ENCODE measurements around the gene GREB1.

The GREB1 gene

GRCh38 chr2:11512431-11512830 lies 21.4 kb upstream of the GREB1 start:
- DNase-seq (ENCODE audit: low read depth in 2 of 2): no peak

- DNase-seq (ENCODE audit: low read depth in 2 of 2): no peak
Measured at GRCh38 chr2:11513319-11513718, 20.5 kb upstream of the GREB1 start.

DNA sequence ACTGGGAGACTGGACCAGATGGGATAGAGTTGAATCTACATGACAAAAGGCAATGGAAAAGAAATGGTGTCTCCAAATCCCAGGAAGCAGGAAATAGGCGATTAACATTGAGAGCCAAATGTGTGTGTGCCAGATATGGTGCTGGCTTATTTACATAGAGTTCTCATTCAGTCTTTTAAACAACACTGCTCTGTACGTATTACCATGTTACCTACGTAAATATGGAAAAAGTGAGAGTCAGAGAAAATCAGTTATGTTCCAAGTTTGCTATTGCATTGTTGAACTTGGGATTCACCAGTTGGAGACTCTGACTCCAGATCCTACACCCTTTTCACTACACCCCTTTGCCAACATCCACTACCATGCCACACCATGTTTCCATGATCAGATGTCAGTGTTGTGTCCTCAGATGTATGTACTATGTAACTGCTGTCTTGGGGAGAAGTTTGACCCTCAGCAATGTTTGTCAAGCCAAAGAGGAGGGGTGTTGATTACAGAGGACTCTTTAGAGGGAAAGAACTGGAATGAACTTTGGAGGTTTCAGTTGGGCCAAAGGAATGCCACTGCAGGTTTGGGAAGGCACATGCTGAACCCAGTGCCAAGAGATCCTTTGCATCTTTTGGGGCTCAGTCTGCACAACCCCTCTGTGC lies 19.6 kb upstream of the GREB1 start:
- no peak for DNase-seq (ENCODE audit: low read depth in 2 of 2)

DNA sequence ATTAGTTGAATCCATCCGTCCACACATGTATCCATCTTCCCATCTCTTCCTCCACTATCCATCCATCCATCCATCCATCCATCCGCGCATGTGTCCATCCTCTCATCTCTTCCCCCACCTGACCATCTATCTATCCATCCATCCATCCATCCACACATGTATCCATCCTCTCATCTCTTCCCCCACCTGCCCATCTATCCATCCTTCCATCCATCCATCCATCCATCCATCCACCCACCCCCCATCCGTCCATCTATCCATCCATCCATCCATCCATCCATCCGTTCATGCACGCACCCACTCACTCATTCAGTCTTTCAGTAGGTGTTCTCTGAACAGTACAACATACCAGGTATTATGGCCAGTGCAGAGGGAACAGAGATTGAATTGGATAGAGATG lies 18.9 kb upstream of the GREB1 start:
- no peak for DNase-seq (ENCODE audit: low read depth in 2 of 2)

DNA sequence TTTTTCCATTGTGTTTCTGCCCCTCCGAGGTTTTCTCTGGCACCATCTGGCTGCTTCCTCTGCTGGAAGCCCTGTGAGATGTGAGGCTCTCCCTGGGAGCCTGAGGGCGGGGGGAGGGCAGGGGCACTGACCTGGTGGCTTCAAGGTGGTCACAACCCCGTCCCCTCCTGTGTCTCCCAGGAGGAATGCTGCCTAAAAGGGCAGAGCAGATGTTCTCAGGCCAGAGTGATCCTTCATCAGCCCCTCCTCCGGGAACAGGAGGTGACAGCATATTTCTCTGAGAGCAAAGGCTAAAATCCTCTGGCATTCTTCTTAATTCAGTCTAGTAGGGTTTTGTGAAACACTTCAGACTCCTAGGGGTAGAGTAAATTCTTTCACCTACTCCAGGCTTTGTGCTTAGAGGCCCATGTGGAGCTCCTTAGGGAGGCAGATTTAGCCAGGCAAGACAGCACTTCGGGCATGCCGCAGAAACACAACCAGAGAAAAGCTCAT lies 18.3 kb upstream of the GREB1 start:
- DNase-seq (ENCODE audit: low read depth in 2 of 2): no peak

- DNase-seq (ENCODE audit: low read depth in 2 of 2): no peak
Measured at GRCh38 chr2:11516984-11517648, 16.7 kb upstream of the GREB1 start.

DNA sequence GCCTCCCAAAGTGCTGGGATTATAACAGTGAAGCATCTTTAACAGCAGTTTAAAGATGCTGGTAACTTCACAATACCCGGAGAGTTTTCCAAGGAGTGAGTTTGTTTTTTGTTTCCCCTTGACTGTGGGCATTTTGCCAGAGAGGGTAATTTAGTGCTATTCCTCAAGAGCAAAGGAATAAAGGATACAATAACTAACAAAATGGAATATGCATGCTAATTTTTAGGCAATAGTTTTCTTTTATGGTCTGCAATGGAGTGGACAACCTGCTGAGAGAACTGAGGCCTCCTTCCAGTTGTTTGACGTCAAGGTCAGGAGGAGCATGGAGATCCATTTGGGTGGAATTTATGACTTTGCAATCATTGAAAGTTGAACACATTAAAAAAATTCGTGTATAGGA lies 15.9 kb upstream of the GREB1 start:
- no peak for DNase-seq (ENCODE audit: low read depth in 2 of 2)

DNA sequence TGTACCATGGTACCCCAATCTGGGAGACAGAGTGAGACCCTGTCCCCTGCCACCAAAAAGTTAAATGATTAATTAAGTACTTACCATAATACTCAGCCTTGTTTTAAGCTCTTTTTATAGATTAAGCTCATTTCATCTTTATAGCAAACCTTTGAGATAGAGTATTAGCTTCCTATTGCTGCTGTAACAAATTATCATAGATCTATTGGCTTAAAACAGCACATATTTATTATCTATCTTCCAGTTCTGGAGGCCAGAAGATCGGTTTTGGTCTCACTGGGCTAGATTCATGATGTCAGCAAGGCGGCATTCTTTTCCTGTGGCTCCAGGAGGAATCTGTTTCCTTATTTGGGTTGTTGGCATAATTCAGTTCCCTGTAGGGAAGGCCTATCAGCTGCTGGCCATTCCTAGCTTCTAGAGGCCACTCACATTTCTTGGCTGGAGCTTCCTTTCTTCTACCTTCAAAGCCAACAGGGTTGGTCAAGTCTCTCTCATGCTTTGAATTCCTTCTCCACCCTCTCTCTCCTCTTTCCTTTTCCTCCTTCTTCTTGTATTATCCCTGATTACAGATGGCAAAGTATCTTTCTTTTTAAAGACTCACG lies 13.7 kb upstream of the GREB1 start:
- DNase-seq (ENCODE audit: low read depth in 2 of 2): no peak

- DNase-seq (ENCODE audit: low read depth in 2 of 2): no peak
Measured at GRCh38 chr2:11521775-11522174, 12.1 kb upstream of the GREB1 start.

DNA sequence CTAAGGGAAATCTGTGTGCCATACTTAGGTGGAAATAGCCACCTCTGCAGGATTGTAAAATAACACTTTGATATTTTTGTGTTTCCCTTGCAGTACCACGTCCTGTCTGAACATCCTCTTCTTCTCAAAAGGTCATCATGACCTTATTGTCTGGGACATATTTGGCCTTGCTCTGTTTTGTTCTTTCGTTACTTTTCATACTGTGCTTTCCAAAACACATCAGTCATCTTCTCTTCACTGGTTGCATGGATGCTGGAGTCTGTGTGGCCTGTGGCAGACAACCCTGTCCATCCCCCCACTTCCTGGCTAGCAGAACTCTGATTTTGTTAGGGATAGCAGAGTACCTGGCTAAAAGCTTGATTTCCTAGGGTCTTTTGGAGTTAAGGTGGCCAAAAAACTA lies 9.4 kb upstream of the GREB1 start:
- no peak for DNase-seq (ENCODE audit: low read depth in 2 of 2)

DNA sequence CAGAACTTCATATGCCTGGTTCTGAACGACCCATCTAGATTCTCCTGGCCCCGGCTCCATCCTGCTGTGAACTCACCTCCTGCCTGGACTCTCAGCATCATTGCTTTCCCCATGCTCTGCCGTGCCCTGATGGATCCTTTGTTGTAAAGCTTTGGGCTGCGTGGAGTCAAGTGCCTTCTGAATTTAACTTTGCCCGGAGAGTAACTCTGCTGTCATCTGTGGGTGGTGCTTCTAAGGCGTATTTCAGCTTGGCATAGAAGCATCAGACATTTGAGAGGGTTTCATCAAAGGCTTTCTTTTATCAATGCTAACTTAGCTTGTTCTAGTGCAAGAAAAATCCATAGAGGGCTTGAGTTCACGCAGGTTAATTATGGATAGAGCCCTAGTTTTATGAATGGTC lies 8.1 kb upstream of the GREB1 start:
- no peak for DNase-seq (ENCODE audit: low read depth in 2 of 2)

- no peak for DNase-seq (ENCODE audit: low read depth in 2 of 2)
Measured at GRCh38 chr2:11527001-11527400, 6.8 kb upstream of the GREB1 start.

GRCh38 chr2:11528228-11528627 lies 5.6 kb upstream of the GREB1 start:
- no peak for DNase-seq (ENCODE audit: low read depth in 2 of 2)

DNA sequence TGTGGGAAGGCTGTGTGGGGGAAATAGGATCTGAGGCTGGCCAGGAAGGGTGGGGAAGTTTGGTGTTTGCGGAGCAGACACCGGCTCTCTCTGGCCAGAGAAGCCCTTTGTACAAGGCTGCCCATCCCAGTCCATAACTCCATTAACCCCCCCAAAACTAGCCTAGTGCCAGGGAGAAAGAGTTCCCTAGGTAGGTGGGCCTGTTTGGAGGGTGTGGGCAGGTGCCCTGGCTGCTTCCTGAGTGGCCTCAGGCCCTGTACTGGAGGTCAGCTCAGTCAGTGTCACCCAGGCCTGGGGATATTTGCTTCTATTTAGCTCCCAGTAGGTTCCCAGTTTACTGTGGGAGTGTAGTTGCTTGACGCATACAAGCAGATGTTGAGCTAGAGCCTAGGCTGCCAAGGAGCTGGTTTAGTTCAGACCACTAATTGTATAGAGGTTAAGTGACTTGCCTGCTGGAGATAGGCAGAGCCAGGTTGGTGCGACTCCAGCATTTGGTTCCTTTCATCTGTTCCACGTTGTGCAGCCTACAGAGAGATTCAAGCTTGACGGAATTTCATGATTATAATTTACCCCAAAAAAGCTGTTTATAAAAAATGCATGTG lies 2.9 kb upstream of the GREB1 start:
- DNase-seq (ENCODE audit: low read depth in 2 of 2): no peak

DNA sequence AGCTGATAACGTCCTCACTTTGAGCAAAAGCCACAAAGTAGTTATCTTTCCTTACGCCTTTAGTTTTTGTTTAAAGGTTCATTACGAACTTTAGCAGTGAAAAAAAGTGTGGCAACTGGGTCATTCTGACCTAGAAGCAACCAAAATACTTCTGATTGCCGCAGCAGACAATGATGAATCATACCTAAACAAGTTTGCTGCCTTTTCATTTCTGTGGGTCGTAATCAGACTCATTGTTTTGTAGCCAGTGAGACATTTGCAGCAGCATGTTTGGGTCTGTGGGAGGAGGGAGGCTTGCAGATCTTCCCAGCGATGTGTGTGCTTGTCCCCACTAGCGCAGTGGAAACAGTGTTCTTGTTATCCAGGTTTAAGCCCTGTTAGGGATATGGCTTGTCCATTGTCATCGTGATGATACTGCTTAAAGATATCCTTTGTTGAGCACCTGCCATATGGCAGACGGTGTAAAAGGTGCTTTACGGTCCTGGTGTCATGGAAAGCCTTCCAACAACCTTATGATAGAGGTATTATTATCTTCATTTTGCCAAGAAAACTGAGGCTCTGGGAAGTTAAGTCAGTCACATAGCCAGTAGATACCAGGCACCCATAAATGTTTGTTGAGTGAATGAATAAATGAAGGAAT lies 1.3 kb upstream of the GREB1 start:
- DNase-seq (ENCODE audit: low read depth in 2 of 2): no peak

GRCh38 chr2:11534071-11534745 lies 363 bp downstream of the GREB1 start:
- DNase-seq (ENCODE audit: low read depth in 2 of 2): no peak

- peak in 1 of 2 donors; percentile 4 for DNase-seq (ENCODE audit: low read depth in 2 of 2)
Measured at GRCh38 chr2:11534746-11535484, 1.1 kb downstream of the GREB1 start.

GRCh38 chr2:11535899-11536344 lies 2.1 kb downstream of the GREB1 start:
- DNase-seq (ENCODE audit: low read depth in 2 of 2): no peak

- no peak for DNase-seq (ENCODE audit: low read depth in 2 of 2)
Measured at GRCh38 chr2:11537951-11538350, 4.1 kb downstream of the GREB1 start.

DNA sequence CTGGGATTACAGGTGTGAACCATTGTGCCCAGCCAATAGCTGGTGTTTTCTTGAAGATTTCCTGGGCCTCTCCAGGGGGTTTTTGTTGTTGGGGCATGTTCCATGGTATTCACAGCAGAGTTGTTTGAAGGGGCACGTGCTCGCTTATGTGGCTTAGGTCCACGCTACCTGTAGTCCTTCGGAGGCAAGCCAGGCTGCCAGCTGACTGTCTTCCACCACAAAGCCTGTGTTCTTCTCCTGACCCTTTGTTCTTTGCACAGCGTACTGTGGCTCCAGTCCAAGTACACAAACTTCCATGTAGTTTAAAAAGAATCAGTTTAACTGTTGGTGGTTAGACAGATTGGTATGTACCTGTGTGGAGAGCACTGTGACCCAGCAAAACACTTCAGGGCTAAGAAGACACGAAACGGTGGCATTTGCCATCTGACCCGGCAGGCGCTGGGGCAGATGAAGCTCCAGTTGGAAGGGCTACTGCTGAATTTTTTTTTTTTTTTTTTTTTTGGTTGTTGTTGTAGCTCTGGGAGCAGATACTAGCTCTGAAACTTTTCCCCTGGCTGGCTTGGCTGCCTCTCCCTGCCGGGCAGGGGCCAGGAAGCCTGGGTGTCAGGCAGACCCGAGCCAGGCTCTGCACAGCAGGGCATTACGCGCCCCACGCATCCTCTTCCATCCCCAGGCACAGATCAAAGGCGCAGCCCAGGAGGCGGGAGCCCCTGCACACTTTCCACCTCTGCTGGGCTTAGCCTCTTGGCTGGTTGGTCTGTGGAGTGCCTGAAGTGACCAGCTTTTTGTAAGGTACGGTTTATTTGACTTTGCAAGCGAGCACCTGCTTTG lies 5.7 kb downstream of the GREB1 start:
- DNase-seq (ENCODE audit: low read depth in 2 of 2): no peak
